Breast epithelium (tissue), 4 donors: ENCODE results near the gene STIM1. TPM values are rescaled to one million over a fixed set of nuclear protein-coding genes. Genes with fewer than 3 reads are reported as not detected.
"Not testable (repeated sequence)": the region's sequence is repeated elsewhere in the genome, so short reads cannot be mapped to it uniquely, and the experiment has no call there.

Experiments
- DNase-seq, 2 donors: peaks; one replicate each; pipeline ENCODE4 v3.0.0-alpha.2; 2019; ENCODE audit warnings: low spot score in 2 of 2
- H3K27ac ChIP-seq, 2 donors: fragments of 200-600 bp; sonication (generic) in 1 of 2; one replicate each; pipeline ENCODE4 v1.5.1; 2016 to 2019; ENCODE audit warnings: mild to moderate bottlenecking in 1 of 2
- H3K27me3 ChIP-seq, 2 donors: fragments of 200-600 bp; sonication (generic) in 1 of 2; one replicate each; pipeline versions ENCODE4 v1.5.1 to v1.6.0; 2017 to 2019; ENCODE audit warnings: control low read depth in 1 of 2, mild to moderate bottlenecking in 1 of 2
- H3K36me3 ChIP-seq: fragments of 200-600 bp; one replicate; pipeline ENCODE4 v1.5.1; 2019
- H3K4me1 ChIP-seq, 2 donors: fragments of 200-600 bp; sonication (generic); one replicate each; pipeline ENCODE4 v1.5.1; 2016 to 2019; ENCODE audit warnings: control low read depth in 1 of 2
- H3K4me3 ChIP-seq, 3 donors: fragments of 200-600 bp; sonication (generic); 1 replicate in 2 of 3; 2 replicates in 1 of 3; pipeline ENCODE4 v1.5.1; 2016 to 2019; ENCODE audit warnings: mild to moderate bottlenecking in 3 of 3, moderate library complexity in 2 of 3
- H3K9me3 ChIP-seq, 2 donors: fragments of 200-600 bp; sonication (generic) in 1 of 2; one replicate each; pipeline ENCODE4 v1.5.1; 2016 to 2019; ENCODE audit warnings: control low read depth in 1 of 2
- POLR2A ChIP-seq: fragments of 450-650 bp; IDR thresholded peaks from one replicate; pipeline ENCODE4 v1.6.1; 2016; ENCODE audit warnings: antibody characterized with exemption, mild to moderate bottlenecking, moderate library complexity
- POLR2AphosphoS5 ChIP-seq, 3 donors: sonication (generic); formaldehyde crosslinking; IDR thresholded peaks; one replicate each; pipeline ENCODE4 v1.6.1; 2017; ENCODE audit warnings: antibody characterized with exemption in 3 of 3
- intact Hi-C: fragments of 100-400 bp; cut with DNase I; formaldehyde crosslinking; loops from one replicate; pipeline ENCODE4 v1.15.1; 2023; ENCODE audit warnings: low total_unique reads
- total RNA-seq, 3 donors: library from RNA; depleted of rRNA; stranded (reverse); fragments of >200 nt; gene quantifications; one replicate each; pipeline ENCODE4 v1.1.0, GENCODE V29; 2016
- TF ChIP-seq, protein P1 (sequence below), 3 donors: fragments of 450-650 bp; IDR thresholded peaks; one replicate each; pipeline ENCODE4 v1.5.1; 2016 to 2017; ENCODE audit warnings: antibody characterized with exemption in 3 of 3, mild to moderate bottlenecking in 3 of 3, moderate library complexity in 3 of 3

STIM1 gene
- total RNA-seq, 3 donors from 2014 or later = 44.2 to 68.2 (median 47.9) TPM

DNA sequence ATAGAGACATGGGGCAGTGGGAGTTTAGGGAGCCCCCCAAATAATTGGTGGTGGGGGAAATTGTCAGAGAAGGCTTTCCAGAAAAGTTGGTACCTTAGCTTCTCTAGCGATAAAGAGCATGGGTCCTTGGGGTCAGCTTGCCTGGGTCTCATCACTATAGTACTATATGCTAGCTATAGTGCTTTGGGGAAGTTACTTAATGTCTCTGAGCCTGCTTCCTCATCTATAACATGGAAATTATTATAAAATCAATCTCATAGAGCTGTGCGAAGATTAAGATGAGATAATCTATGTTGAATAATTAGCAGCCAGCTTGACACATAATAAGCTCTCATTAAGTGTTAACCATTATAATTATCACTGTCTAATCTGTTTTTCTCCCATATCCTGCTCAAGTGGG is 41.2 kb downstream of the STIM1 start:
- Histone ChIP-seq H3K4me1 (peaks cover 0 to 13% of the 10 kb centered on the region in 2 donors), H3K36me3 (no peaks in the 10 kb centered on the region), H3K27me3 (no peaks in the 10 kb centered on the region), H3K4me3 (no peak overlapping the region), H3K27ac (peak overlapping the region in 1 of 2 donors; percentile 11), H3K9me3 (no peaks in the 10 kb centered on the region)
- TF ChIP-seq, protein P1, sequence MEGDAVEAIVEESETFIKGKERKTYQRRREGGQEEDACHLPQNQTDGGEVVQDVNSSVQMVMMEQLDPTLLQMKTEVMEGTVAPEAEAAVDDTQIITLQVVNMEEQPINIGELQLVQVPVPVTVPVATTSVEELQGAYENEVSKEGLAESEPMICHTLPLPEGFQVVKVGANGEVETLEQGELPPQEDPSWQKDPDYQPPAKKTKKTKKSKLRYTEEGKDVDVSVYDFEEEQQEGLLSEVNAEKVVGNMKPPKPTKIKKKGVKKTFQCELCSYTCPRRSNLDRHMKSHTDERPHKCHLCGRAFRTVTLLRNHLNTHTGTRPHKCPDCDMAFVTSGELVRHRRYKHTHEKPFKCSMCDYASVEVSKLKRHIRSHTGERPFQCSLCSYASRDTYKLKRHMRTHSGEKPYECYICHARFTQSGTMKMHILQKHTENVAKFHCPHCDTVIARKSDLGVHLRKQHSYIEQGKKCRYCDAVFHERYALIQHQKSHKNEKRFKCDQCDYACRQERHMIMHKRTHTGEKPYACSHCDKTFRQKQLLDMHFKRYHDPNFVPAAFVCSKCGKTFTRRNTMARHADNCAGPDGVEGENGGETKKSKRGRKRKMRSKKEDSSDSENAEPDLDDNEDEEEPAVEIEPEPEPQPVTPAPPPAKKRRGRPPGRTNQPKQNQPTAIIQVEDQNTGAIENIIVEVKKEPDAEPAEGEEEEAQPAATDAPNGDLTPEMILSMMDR (IDR thresholded peaks at IDR 0.05) = no peak
- no peak for TF ChIP-seq POLR2A
- DNase-seq = no peak
- intact Hi-C loops = no loop called here

- H3K9me3 ChIP-seq, H3K36me3 ChIP-seq, DNase-seq, H3K4me3 ChIP-seq, H3K27me3 ChIP-seq, H3K27ac ChIP-seq, intact Hi-C loops: not testable (repeated sequence)
- H3K4me1 ChIP-seq = peaks cover 9 to 27% of the 10 kb centered on the region in 2 donors
Measured at GRCh38 chr11:3900230-3900629, 44.8 kb downstream of the STIM1 start.

GRCh38 chr11:3901249-3902025 is 46.0 kb downstream of the STIM1 start:
- Histone ChIP-seq H3K4me1 (peaks cover 9 to 27% of the 10 kb centered on the region in 2 donors), H3K9me3 (no peaks in the 10 kb centered on the region), H3K27ac (peak overlapping the region; percentile 95 to 98), H3K36me3 (no peaks in the 10 kb centered on the region), H3K27me3 (no peaks in the 10 kb centered on the region), H3K4me3 (no peak overlapping the region)
- no peak for DNase-seq
- intact Hi-C loops = no loop called here
- TF ChIP-seq, protein P1 (IDR thresholded peaks at IDR 0.05) = no peak
- no peak for TF ChIP-seq POLR2A
- TF ChIP-seq POLR2AphosphoS5 (IDR thresholded peaks at IDR 0.05) = no peak

- no peaks in the 10 kb centered on the region for H3K36me3 ChIP-seq
- DNase-seq = no peak
- peaks cover 9 to 27% of the 10 kb centered on the region in 2 donors for H3K4me1 ChIP-seq
- intact Hi-C loops = no loop called here
- H3K27me3 ChIP-seq = no peaks in the 10 kb centered on the region
- no peaks in the 10 kb centered on the region for H3K9me3 ChIP-seq
- no peak overlapping the region for H3K4me3 ChIP-seq
- peak overlapping the region; percentile 95 to 98 for H3K27ac ChIP-seq
- TF ChIP-seq POLR2A (no peak), POLR2AphosphoS5 (IDR thresholded peaks at IDR 0.05) (no peak)
- TF ChIP-seq, protein P1 (IDR thresholded peaks at IDR 0.05) = no peak
Measured at GRCh38 chr11:3902441-3902840, 47.0 kb downstream of the STIM1 start.

DNA sequence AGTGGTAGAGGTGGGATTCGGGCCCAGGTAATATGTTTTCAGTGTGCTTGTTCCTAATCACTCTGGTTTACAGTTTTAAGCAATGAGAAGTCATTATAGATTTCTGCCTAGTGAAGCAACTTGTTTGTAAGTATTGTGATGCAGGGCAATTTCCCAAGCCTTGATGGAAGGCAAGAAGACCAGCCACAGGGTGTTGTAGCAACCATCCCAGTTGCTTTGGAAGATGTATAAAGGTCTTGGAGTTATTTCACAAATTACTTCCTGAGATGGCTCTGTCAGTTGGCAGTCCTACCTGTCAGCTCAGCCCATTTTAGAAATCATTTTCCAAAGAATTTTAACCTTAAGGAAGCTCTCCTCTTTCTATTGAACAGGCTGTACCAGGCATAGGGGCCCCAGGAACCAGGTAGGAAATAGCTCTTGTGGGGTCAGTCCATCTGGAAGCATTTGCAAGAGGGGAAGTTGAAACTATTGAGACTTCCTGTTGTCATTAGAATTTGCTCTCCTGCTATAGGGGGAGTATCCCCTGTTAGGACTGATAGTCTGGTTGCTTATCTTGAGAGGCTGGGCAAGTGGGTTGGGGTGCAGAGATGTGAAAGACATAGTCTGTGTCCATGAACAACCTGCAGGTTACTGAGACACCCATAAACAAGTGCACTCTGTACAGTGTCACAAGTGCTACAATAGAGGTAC is 47.9 kb downstream of the STIM1 start:
- TF ChIP-seq, protein P1 (IDR thresholded peaks at IDR 0.05) = no peak
- TF ChIP-seq POLR2AphosphoS5 (IDR thresholded peaks at IDR 0.05) (no peak), POLR2A (no peak)
- peaks cover 9 to 27% of the 10 kb centered on the region in 2 donors for H3K4me1 ChIP-seq
- no peak overlapping the region for H3K4me3 ChIP-seq
- peak overlapping the region; percentile 95 to 98 for H3K27ac ChIP-seq
- intact Hi-C loops = no loop called here
- H3K27me3 ChIP-seq = no peaks in the 10 kb centered on the region
- DNase-seq = peak in 1 of 2 donors; percentile 43
- H3K9me3 ChIP-seq = no peaks in the 10 kb centered on the region
- H3K36me3 ChIP-seq = no peaks in the 10 kb centered on the region
